ENCODE measurements around the gene AOPEP. TPM values are rescaled to one million over a fixed set of nuclear protein-coding genes. Genes with fewer than 3 reads are reported as not detected.

Gene AOPEP
- total RNA-seq, 2 donors from 2014 or later = 12.4 to 12.9 TPM

DNA sequence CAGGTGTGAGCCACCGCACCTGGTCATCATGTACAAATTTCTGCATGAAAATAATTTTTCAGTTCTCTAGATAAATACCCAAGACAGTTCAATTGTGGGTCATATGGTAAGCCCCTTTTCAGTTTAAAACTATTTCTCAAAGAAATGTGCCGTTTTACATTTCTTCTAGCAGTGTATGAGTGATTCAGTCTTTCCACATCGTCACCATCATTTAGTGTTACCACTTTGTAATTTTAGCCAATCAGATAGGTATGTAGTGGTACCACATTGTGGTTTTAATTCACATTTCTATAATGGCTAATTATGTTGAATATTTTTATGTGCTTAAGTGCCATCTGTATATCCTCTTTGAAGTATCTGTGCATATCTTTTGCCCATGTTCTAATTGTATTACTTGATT lies 163.1 kb downstream of the AOPEP start:
- ATAC-seq (no peak), DNase-seq (no peak)
- H3K27me3 Mint-ChIP-seq = no peaks in the 10 kb centered on the region
- peak overlapping the region; percentile 66 for H3K27ac Mint-ChIP-seq
- peaks cover 5% of the 10 kb centered on the region for H3K36me3 Mint-ChIP-seq (ENCODE audit: low read depth)
- H3K9me3 ChIP-seq (ENCODE audit: control insufficient read depth, low read length, poor library complexity, severe bottlenecking) = peaks cover 7% of the 10 kb centered on the region
- H3K4me1 Mint-ChIP-seq = peaks cover 2% of the 10 kb centered on the region
- H3K4me3 Mint-ChIP-seq = no peak overlapping the region

DNA sequence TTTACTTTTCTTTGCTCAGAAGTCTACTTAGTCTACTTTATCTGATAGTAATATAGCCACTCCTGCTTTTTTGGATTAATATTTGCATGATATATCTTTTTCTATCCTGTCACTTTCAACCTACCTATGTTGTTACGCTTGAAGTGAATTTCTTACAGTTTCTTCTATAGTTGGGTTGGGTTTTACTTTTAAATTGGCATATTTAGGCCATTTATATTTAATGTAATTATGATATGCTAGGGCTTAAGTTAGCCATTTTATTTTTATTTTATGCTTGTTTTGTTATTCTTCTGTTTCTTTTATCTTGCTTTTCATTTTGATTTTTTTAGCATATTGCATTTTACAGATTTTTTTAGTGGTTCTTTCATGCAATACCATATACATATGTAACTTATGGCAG lies 164.7 kb downstream of the AOPEP start:
- DNase-seq (no peak), ATAC-seq (no peak)
- no peak overlapping the region for H3K4me3 Mint-ChIP-seq
- no peak overlapping the region for H3K27ac Mint-ChIP-seq
- peaks cover 7% of the 10 kb centered on the region for H3K9me3 ChIP-seq (ENCODE audit: control insufficient read depth, low read length, poor library complexity, severe bottlenecking)
- H3K36me3 Mint-ChIP-seq (ENCODE audit: low read depth) = peaks cover 5% of the 10 kb centered on the region
- no peaks in the 10 kb centered on the region for H3K27me3 Mint-ChIP-seq
- H3K4me1 Mint-ChIP-seq = peaks cover 2% of the 10 kb centered on the region

DNA sequence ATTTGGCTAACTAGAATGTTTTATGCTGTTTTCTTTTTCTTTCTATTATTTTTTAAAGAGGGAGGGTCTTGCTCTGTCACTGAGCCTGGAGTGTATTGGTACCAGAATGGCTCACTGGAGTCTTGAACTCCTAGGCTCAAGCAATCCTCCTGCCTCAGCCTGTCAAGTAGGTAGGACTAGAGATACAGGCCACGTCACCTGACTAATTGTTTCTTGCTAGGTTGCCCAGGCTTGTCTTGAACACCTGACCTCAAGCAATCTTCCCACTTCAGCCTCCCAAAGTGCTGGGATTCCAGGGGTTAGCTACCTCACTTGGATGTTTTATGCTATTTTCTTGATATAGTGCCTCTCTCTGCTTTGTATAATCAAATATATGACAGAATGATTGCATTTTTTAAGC lies 166.2 kb downstream of the AOPEP start:
- Mint-ChIP-seq H3K4me3 (no peak overlapping the region), H3K27ac (no peak overlapping the region), H3K36me3 (ENCODE audit: low read depth) (peaks cover 5% of the 10 kb centered on the region), H3K4me1 (peaks cover 2% of the 10 kb centered on the region), H3K27me3 (no peaks in the 10 kb centered on the region)
- peaks cover 7% of the 10 kb centered on the region for H3K9me3 ChIP-seq (ENCODE audit: control insufficient read depth, low read length, poor library complexity, severe bottlenecking)
- ATAC-seq (no peak), DNase-seq (no peak)

DNA sequence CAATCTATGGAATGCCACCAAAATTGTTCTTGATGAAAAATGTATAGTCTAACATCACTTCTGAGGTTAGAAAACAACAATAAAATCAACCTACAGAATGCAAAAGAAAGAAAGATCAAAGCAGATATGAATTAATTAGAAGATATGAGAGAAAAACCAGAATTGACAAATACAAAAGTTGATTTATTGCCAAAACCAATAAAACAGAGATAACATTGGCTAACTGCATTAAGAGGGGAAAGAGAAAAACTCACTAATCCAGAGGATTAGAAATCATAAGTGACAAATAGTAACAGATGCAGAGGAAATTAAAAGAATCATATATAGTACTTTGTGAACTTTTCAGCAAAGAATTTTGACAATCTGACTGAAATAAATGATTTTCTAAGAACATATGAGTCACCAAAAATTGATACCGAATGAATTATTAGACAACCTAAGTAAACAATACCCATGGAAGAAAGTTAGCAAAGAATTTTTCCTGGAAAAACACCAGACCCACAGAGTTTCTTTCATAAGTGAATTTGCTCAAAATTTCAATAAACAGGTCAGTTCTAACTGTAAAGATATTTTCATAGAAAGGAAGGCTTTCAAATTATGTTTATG lies 167.7 kb downstream of the AOPEP start:
- no peak overlapping the region for H3K4me3 Mint-ChIP-seq
- no peaks in the 10 kb centered on the region for H3K27me3 Mint-ChIP-seq
- ATAC-seq (no peak), DNase-seq (no peak)
- H3K4me1 Mint-ChIP-seq = peaks cover 2% of the 10 kb centered on the region
- peak overlapping the region; percentile 34 for H3K27ac Mint-ChIP-seq
- H3K9me3 ChIP-seq (ENCODE audit: control insufficient read depth, low read length, poor library complexity, severe bottlenecking) = peaks cover 7% of the 10 kb centered on the region
- peaks cover 3% of the 10 kb centered on the region for H3K36me3 Mint-ChIP-seq (ENCODE audit: low read depth)

DNA sequence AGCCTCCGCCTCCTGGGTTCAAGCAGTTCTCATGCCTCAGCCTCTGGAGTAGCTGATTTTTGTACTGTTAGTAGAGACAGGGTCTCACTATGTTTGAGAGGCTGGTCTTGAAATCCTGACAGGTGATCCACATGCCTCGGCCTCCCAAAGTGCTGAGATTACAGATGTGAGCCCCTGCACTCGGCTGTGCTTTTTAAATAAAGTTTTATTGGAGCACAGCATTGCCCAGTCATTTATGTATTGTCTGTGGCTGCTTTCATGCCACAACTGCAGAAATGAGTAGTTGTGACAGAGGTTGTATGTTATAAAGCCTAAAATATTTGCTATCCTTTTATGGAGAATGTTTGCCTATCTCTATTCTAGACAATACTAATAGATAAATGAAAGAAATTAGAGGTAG lies 169.2 kb downstream of the AOPEP start:
- no peaks in the 10 kb centered on the region for H3K27me3 Mint-ChIP-seq
- no peaks in the 10 kb centered on the region for H3K36me3 Mint-ChIP-seq (ENCODE audit: low read depth)
- ATAC-seq (no peak), DNase-seq (no peak)
- no peak overlapping the region for H3K4me3 Mint-ChIP-seq
- no peak overlapping the region for H3K27ac Mint-ChIP-seq
- peaks cover 2% of the 10 kb centered on the region for H3K4me1 Mint-ChIP-seq
- H3K9me3 ChIP-seq (ENCODE audit: control insufficient read depth, low read length, poor library complexity, severe bottlenecking) = peaks cover 2% of the 10 kb centered on the region

DNA sequence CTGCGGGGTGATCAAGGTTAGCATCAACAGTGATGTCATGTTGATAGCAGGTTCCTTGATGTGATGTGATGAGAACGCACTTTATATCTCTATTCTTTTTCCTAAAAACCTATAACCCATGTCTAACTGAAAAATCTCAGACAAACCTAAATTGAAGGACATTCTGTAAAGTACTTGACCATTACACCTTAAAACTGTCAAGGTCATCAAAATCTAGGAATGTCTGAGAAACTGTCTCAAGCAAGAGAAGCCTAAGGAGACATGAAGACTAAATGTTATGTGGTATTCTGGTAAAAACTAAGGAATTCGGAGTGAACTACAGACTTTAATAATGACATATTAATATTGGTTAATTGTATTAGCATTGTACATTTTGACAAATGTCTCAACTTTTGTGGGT lies 170.0 kb downstream of the AOPEP start:
- ATAC-seq = no peak
- H3K9me3 ChIP-seq (ENCODE audit: control insufficient read depth, low read length, poor library complexity, severe bottlenecking) = no peaks in the 10 kb centered on the region
- Mint-ChIP-seq H3K36me3 (ENCODE audit: low read depth) (no peaks in the 10 kb centered on the region), H3K27ac (no peak overlapping the region), H3K27me3 (no peaks in the 10 kb centered on the region), H3K4me1 (peaks cover 2% of the 10 kb centered on the region), H3K4me3 (no peak overlapping the region)
- no peak for DNase-seq

DNA sequence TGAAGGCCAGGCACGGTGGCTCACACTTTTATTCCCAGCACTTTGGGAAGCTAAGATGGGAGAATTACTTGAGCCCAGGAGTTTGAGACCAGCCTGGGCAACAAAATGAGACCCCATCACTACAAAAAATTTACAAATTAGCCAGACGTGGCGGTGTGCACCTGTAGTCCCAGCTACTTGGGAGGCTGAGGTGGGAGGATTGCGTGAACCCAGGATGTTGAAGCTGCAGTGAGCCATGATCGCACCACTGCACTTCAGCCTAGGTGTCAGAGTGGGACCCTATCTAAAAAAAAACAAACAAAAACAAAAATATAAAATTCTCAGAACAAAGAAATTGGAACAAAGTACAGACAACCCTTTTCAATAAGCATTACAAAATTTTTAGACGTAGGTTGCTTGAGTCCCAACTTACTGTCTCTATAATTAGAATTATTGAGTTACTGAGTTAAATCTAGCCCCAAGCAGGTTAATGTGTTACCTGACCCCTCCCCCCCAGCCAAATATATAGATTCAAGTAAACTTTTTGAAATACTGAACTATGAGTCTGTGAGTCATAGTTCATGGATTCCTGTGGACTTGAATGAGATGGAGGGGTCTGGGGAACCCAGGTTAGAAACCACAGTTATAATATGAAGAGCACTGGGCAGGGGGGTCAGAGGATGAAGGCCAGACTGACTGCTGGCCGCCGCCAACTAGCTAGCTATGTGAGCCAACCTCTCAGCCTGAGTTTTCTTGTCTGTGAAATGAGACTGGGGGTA lies 173.1 kb downstream of the AOPEP start:
- ATAC-seq = no peak

DNA sequence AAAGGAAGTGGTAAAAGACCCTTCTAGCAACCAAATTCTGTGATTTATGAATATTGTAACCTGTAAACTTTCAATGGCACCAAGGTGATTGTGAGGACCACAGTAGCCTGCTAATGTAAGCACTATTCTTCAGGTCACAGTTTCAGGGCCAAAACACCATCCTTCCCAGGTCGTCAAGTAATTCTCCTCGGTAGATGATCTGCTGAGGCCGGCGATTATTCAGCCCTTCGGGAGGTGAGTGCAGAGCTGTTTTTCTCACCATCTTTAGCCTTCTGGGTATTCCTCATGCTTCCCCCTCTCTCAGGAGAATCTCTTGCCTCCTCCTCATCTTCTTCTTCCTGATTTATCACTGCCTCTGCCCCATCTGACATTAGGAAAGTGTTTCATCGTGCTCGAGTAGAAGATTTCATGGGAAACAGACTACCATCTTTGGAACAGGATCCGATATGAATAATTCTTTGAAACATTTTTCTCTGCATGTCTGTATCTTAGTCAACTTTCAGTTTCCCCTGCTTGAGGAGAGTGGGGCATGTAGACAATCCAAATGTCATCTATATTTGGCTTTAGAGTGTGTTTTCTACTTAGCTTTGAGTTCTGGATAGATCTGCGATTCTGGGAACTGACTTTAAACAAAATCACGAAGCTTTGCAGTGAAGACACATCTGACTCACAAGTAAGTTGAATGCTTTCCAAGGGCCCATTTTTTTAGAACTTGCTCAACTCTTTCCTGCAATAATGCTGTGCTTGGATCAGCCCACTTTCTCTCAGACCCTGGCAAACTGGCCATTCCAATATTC lies 173.9 kb downstream of the AOPEP start:
- no peak for DNase-seq
- no peaks in the 10 kb centered on the region for H3K36me3 Mint-ChIP-seq (ENCODE audit: low read depth)
- no peak overlapping the region for H3K4me3 Mint-ChIP-seq
- H3K27ac Mint-ChIP-seq = no peak overlapping the region
- ATAC-seq = no peak
- H3K4me1 Mint-ChIP-seq = no peaks in the 10 kb centered on the region
- no peaks in the 10 kb centered on the region for H3K9me3 ChIP-seq (ENCODE audit: control insufficient read depth, low read length, poor library complexity, severe bottlenecking)
- H3K27me3 Mint-ChIP-seq = no peaks in the 10 kb centered on the region

More for the DNA sequence above, 173.1 kb downstream of the AOPEP start:
- no peaks in the 10 kb centered on the region for H3K27me3 Mint-ChIP-seq
- no peak overlapping the region for H3K27ac Mint-ChIP-seq
- no peaks in the 10 kb centered on the region for H3K9me3 ChIP-seq (ENCODE audit: control insufficient read depth, low read length, poor library complexity, severe bottlenecking)
- no peaks in the 10 kb centered on the region for H3K36me3 Mint-ChIP-seq (ENCODE audit: low read depth)
- no peak overlapping the region for H3K4me3 Mint-ChIP-seq
- DNase-seq = no peak
- H3K4me1 Mint-ChIP-seq = no peaks in the 10 kb centered on the region

DNA sequence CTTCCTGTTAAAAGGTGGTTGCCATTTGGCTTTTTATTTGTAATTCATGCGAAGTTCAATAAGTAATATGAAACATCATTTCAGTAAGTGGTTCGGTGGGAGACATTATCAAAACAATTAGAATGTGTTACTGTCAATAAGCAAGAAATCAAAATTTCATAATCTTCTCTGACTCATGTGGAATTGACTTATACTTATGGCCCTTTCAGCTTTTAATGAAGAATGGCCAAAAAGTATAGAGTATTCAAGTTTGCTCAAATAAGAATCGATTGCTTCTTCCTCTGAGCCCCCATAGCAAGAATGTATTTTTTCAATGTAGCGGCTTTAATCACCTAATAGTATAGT lies 174.5 kb downstream of the AOPEP start:
- Mint-ChIP-seq H3K4me3 (no peak overlapping the region), H3K27me3 (no peaks in the 10 kb centered on the region), H3K4me1 (no peaks in the 10 kb centered on the region), H3K36me3 (ENCODE audit: low read depth) (no peaks in the 10 kb centered on the region), H3K27ac (no peak overlapping the region)
- no peaks in the 10 kb centered on the region for H3K9me3 ChIP-seq (ENCODE audit: control insufficient read depth, low read length, poor library complexity, severe bottlenecking)
- DNase-seq (no peak), ATAC-seq (no peak)

DNA sequence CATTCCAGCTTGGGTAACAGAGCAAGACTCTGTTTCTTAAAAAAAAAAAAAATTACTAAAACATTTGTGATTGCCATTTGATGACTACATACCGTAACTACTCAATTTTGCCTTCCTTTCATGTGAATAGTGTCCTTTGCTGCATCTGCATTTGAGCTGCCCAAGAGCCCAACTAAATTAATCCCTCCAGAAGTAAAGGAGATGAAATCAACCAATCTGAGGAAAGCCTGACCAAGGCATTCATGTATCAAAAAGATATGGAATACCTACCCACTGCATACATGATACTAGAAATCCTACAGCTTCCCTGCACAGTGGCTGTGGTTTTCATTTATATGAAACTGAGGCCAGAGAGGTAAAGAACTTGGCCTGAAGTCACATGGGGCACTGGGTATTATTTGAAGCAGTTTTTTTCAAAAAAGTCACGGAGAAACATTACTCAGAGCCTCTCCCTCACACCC lies 177.5 kb downstream of the AOPEP start:
- DNase-seq (no peak), ATAC-seq (no peak)
- no peaks in the 10 kb centered on the region for H3K9me3 ChIP-seq (ENCODE audit: control insufficient read depth, low read length, poor library complexity, severe bottlenecking)
- no peaks in the 10 kb centered on the region for H3K4me1 Mint-ChIP-seq
- H3K4me3 Mint-ChIP-seq = no peak overlapping the region
- no peaks in the 10 kb centered on the region for H3K36me3 Mint-ChIP-seq (ENCODE audit: low read depth)
- H3K27me3 Mint-ChIP-seq = no peaks in the 10 kb centered on the region
- no peak overlapping the region for H3K27ac Mint-ChIP-seq

DNA sequence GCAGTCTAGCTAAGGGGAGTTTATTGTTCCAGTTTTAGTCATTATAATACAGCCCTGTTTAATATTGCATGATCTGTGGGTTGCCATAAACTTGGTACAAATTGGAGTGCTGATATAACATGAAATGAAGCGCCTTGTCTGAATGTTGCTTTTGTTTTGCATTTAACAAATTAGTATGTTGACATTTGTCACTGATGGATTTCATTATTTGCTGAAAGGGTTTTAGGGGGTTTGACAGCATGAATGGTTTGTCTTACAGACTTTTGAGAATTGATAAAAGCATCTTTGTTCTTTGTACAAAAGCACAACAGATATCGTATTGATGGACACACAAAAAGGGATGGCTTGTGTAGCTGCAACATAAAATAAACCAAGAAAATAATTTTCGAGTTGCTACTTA lies 178.3 kb downstream of the AOPEP start:
- no peak overlapping the region for H3K27ac Mint-ChIP-seq
- no peak overlapping the region for H3K4me3 Mint-ChIP-seq

DNA sequence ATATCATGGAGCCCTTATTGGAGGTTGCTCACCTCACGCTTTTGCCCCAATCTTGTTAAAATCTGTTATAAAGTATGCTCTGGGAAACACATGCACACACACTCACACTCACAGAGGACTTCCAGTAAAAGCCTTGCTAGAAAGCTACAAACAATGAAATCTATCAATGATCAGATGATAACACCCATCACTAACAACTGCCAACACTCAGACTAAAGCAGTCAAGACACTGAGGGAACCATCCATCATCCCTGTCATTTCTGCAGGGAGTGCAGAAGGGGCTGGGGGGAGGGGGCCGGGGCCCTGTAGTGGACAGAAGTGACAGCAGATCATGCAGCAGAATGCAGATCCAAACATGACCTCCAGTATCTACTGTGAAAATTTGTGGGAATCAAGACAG lies 179.1 kb downstream of the AOPEP start:
- no peaks in the 10 kb centered on the region for H3K9me3 ChIP-seq (ENCODE audit: control insufficient read depth, low read length, poor library complexity, severe bottlenecking)
- no peaks in the 10 kb centered on the region for H3K4me1 Mint-ChIP-seq
- no peaks in the 10 kb centered on the region for H3K36me3 Mint-ChIP-seq (ENCODE audit: low read depth)
- no peak for ATAC-seq
- no peak overlapping the region for H3K27ac Mint-ChIP-seq
- no peak overlapping the region for H3K4me3 Mint-ChIP-seq
- H3K27me3 Mint-ChIP-seq = no peaks in the 10 kb centered on the region
- no peak for DNase-seq

More for the DNA sequence above, 178.3 kb downstream of the AOPEP start:
- H3K9me3 ChIP-seq (ENCODE audit: control insufficient read depth, low read length, poor library complexity, severe bottlenecking) = no peaks in the 10 kb centered on the region
- Mint-ChIP-seq H3K27me3 (no peaks in the 10 kb centered on the region), H3K4me1 (no peaks in the 10 kb centered on the region), H3K36me3 (ENCODE audit: low read depth) (no peaks in the 10 kb centered on the region)
- ATAC-seq (no peak), DNase-seq (no peak)

DNA sequence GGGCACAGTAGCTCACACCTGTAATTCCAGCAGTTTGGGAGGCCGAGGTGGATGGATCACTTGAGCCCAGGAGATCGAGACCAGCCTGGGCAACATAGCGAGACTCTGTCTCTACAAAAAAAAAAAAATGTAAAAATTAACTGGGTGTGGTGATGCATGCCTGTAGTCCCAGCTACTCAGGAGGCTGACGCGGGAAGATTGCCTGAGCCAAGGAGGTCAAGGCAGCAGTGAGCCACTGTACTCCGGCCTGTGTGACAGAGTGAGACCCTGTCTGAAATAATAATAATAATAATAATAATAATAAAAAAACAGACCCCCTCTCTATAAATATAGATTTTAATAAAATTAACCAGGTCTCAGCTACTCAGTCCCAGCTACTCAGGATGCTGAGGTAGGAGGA lies 179.7 kb downstream of the AOPEP start:
- H3K36me3 Mint-ChIP-seq (ENCODE audit: low read depth) = no peaks in the 10 kb centered on the region
- H3K27me3 Mint-ChIP-seq = no peaks in the 10 kb centered on the region
- no peaks in the 10 kb centered on the region for H3K4me1 Mint-ChIP-seq
- H3K9me3 ChIP-seq (ENCODE audit: control insufficient read depth, low read length, poor library complexity, severe bottlenecking) = no peaks in the 10 kb centered on the region
- H3K4me3 Mint-ChIP-seq = no peak overlapping the region
- ATAC-seq (no peak), DNase-seq (no peak)
- no peak overlapping the region for H3K27ac Mint-ChIP-seq

Data from T-helper 17 cell (primary cell).